GM21360 (cell line): ENCODE results near the gene MRPS34.

Source experiments
- ATAC-seq: cut with Tn5 transposase; IDR thresholded peaks from one replicate; pipeline ENCODE4 v1.9.1; 2021; ENCODE audit warnings: mild to moderate bottlenecking, moderate library complexity; ENCODE audit not compliant: unreplicated experiment

MRPS34 gene

DNA sequence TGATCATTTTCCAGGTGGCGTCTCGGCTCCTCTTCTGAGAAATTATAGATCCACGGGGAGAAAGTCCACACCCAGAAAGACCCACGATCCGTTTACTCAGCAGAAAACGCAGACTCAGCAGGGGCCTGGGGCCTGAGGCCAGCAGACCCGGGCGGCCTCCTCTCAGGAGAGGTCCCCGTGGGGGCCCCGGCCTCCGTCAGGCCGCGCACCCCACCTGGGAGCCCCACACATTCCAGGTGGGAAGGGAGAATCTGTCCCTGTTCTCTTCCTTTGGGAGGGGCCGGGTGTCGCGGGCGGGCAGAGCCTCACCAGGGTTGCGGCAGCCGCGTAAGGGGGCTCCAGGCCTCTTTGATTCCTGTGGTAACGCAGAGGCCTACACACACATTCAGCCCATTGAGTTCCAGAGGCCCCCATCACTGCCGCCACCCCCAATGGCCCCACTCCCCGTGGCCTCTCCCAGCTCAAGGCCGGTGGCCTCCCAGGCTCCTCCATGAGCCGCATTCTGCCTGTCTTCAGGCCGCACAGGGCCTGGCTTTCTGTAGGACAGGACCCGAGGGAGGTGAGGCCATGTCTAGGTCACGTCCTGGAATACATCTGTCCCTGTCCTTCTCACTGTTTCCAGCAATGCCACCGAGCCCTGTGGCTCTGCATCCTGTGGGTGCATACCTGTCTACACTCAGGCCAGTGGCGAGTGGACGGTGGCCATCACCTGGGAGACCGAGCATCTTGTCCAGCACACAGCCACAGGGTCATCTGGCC, 22.2 kb upstream of the MRPS34 start:
- ATAC-seq, result no peak

DNA sequence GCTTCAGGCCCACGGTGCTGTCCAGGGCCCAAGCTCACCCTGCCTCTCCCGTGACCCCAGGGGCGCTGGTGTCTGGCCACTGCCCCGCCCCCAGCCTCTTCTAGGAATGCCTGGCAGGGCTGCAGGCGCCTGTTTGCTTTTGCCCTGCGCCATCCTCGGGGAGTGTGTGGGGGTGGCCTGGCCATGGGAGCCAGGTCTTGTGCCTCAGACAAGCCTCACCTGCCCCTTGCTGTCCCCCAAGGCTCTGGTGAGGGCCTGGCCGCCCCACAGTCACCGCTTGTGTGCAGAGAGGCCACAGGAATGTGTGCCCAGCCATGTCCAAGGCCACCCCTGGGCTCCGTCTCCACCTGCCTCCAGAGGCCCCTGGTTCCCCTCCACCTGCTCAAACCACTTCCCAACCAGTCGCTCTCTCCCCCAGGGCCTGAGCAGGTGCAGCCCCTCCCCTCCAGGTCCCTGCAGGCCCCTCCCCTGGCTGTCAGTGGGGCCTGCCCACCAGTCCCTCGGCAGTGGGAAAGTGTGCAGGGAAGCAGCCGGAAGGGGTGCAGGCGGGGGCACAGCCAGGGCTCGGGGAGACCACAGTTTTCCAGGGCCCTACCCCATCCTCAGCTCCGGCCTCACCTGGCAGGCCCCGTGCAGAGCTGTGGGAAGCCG, 21.4 kb upstream of the MRPS34 start:
- no peak for ATAC-seq

DNA sequence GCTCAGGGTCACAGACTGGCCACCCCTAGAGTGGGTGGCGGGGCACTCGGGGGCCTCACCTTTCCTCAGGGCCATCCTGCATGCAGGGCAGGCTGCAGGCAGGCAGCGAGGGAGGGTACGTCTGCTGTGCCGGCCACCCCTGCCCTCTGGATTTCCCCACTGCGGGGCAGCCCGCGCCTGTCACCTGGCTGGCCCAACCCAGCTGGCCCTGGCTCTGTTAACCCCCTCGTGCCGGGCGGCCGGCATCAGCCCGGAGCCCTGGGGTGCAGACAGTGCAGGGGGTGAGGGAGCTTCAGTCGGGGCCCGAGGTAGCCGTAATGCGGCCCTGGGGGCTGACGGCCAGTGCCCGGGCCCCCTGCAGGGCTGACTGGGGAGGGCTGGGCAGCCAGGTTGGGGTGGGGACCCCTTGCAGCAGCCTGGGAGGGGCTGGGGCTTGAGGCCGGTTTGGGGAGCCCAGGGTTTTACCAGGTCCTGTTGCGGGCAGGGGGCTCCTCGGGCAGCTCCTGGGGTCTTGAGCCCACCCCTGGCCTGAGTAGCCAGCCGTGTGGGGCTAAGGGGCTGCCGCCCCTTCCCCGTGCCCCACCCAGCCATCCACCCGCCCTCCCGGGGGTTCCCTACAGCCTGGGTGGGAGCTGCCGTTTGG, 20.8 kb upstream of the MRPS34 start, which contains the start of gene IGFALS:
Gene IGFALS (minus strand): TSS at position 128 of the 643 bp plus-strand sequence. CDS start 53 bp downstream, at position 75.
- ATAC-seq, result no peak

DNA sequence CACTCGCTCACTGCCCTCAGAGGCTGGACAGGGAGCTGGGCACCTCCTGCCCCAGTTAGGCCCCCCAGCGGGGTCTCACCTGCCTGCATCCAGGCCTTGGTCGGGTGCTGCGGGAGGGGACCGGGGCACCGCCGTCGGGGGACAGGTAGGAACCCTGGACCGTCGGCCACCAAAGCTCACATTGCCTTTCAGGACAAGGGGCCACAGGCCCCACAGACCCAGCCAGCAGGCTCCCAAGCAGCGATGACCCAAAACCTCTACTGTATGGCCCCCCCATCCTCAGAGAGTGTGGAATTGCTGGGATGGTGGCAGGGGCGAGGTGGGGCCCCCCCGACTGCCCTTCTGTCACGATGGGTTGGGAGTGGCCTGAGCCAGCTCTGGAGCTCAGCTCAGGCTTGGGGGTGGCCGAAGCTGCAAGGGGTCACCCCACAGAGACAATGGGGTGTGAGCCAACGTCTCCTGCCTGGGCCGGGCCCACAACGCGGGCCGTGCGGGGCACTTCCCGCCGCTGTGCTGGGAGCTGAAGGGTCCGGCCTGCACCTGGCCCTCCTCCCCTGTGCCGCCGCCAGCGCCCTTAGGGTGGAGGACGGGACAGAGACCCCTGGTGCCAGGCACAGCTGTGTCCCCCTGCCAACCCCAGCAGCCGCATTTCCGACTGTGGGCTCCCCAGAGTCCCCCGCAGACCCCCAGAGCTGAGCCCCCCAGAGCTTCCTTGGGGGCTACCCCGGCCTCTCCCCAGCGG, 20.1 kb upstream of the MRPS34 start:
- no peak for ATAC-seq

DNA sequence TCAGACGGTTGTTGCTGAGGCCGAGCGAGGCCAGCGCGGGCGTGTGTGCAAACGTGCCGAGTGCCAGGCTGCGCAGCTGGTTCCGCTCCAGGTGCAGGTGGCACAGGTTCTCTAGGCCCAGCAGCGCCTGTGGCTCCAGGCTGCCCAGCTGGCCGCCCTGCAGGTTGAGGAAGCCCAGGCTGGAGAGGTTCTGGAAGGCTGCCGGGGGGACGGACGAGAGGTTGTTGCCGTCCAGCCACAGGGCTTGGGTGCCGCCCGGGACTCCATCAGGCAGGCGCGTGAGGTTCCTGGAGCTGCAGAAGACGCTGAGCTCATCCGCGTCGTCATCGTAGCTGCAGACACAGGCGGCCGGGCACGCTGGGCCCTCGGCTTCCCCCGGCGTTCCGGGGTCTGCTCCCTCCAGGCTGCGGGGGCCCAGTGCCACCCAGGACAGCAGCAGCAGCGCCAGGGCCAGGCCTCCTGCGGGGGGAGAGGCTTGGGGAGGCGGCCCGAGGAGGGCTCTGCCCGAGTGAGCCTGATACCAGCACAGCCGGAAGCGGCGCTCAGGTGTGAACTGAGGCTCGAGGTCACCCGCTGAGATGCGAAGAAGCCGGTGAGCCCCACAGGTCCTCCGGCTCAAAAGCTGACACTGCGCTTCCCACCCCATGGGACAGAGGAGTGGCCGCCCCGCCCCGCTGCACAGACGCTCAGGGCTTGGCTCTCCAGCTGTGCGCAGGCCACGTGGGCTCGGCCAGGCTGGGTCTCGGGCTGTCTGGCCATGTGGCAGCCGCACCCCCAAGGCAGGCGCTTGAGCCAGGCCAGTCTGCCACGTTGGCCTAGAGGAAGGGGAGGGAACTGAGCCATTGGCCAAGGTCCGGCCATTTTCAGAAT, 19.2 kb upstream of the MRPS34 start:
- no peak for ATAC-seq

DNA sequence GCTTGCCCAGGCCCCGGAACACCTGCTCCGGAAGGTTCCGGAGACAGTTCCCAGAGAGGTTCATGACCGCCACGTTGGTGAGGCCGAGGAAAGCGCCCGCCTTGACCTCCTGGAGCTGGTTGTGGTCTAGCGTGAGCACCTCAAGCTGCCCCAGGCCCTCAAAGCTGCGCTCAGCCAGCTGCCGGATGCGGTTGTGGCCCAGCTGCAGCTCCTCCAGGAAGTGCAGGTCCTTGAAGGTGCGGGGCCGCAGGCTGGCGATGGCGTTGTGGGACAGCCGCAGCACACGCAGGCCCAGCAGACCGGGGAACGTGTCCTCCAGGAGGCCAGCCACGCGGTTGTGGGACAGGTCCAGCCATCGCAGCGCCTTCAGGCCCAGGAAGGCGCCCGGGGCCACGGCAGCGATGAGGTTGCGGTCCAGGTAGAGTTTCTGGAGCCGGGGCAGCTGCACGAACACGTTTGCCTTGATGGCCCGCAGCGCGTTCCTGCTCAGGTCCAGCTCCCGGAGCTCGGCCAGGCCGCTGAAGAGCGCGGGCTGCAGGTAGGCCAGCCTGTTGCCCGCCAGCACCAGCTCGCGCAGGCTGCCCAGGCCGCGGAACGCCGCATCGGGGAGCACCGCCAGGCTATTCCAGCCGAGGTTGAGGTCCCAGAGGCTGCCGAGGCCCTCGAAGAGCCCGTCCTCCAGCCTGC, 18.5 kb upstream of the MRPS34 start:
- ATAC-seq, result no peak

DNA sequence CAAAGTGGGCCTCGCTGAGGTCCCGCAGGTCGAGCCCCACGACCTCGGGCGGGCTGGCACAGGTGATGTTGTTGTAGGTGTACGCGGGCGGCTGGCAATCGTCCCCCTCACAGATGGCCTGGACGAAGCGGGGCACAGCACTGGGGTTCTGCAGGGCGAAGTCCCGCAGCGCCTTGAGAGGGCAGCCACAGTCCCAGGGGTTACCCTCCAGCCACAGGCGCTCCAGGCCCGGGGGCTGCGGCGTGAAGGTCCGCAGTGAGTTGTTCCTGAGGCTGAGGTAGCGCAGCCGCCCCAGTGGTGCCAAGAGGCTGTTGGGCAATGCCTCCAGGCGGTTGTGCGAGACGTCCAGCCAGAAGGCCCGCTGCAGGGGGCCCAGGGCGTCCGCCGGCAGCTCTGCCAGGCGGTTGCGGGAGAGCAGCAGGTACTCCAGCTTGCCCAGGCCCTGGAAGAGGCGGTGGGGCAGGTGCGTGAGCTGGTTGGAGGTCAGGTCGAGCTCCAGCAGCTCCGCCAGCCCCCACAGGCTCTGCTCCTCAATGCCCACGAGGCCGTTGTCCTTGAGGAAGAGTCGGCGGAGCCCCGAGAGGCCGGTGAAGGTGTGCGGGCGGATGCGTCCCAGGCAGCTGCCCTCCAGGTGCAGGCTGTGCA, 17.8 kb upstream of the MRPS34 start:
- no peak for ATAC-seq

DNA sequence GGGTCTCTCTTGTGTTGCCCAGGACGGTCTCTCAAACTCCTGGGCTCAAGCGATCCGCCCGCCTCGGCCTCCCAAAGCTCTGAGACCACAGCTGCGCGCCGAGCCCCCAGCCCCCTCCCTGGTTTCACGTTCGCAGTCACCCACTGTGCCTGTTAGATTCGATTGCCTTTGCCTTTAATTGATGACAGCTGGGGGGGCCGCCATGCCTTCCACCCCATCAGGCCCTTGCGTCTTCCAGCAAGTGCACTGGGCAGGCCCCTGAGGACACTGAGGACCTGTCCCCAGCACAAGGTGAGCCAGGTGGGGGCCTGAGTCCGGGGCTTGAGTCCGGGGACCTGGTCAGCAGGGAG, 17.3 kb upstream of the MRPS34 start:
- no peak for ATAC-seq

DNA sequence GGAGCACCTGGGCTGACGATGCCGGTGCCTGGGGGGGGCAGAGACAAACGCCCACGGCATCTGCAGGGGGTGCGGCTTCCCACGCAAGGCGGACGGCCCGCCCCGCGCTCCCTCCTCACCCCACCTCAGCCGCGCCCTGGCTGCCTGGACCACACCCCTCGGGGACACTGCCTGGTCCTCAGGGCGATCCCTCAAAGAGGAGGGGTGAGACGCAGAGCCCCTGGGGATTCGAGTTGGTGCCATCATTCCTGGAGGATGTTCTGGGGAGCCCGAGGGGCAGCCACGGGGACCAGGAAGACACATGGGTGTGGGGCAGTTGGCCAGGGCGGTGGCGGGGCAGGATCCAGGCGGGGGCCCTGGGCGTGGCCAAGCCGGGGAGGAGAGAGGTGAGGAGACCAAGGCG, 16.7 kb upstream of the MRPS34 start:
- no peak for ATAC-seq

DNA sequence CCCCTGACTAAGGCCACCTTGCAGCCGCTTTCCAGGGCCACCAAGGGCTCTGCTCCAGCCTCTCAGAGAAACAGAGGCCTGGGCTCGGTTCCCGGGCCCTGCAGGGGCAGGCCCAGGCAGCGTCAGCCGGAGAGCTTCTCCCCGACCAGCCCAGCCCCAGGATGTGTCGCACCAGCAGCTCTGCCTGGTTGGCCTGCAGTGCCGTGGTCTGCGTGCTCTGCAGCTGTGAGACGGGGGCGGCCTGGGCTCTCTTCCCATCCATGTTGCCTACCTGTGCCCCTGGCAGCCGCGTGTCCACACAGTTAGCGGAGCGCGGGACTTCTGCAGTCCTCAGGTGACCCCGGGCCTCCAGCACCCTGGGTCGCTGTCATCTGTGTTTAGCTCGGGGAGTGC, 15.8 kb upstream of the MRPS34 start:
- no peak for ATAC-seq

DNA sequence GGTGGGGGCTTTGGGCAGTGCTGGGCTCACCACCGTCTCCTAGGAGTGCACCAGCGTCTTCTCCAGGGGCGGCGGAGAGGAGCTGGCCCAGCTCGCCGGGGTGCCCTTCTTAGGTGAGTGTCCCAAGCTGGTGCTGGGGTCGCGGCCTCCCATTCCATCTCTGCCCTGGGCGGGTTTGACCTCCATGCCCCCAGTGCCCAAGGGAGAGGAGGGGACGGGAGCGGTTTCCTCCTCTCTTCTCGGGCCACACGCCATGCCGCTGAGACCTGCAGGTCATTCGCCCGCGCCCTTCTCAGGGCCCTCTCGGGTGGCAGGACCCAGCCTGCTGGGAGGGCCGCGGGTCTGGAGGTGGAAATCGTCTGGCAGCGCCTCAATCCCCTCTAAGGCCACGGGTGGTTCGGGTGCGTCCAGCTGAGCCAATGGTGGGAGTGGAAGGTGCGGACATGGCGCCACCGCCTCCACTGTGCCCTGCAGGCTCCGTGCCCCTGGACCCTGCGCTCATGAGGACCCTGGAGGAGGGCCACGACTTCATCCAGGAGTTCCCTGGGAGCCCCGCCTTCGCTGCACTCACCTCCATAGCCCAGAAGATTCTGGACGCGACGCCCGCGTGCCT, 15.3 kb upstream of the MRPS34 start:
- ATAC-seq, result no peak

DNA sequence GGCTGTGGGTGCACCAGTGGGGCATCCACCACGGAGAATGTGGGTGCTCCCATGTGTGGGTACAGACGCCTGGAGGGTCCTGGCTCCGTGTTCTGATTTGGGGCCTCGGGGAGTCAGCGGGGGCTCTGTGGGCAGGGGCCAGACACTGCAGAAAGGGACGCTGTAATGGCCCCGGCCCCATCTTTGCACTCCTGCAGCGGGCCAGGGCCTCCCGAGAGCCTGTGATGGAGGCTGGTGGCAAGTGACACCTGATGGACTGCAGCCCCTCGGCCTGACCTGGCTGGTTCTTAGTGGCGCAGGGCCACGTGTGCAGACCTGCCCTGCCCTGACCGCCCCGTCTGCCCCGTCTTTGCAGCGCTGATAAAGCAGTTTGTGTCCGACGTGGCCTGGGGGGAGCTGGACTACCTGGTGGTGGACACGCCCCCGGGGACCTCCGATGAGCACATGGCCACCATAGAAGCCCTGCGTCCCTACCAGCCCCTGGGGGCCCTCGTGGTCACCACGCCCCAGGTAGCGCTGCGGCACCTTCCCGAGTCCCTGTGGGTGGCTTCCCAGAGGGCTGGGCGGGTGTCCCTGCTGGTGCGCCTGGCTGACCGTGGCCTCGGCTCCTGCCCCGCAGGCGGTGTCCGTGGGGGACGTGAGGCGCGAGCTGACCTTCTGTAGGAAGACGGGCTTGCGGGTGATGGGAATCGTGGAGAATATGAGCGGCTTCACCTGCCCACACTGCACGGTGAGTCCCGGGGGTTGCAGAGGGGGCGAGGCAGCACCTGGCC, 14.6 kb upstream of the MRPS34 start:
- ATAC-seq, result no peak

DNA sequence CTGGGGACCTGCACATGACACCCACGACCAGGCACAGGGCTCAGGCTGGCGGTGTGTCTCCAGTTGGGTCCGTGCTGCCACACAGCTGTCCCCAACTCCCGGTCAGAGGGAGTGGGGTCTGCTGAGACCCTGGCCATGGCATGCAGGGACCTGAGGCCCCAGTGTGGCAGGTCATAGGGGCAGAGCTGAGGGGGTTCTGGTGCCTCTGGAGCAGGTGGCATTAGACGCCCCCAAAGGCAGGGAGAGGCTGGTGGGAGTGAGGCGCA, 14.1 kb upstream of the MRPS34 start:
- ATAC-seq, result no peak

DNA sequence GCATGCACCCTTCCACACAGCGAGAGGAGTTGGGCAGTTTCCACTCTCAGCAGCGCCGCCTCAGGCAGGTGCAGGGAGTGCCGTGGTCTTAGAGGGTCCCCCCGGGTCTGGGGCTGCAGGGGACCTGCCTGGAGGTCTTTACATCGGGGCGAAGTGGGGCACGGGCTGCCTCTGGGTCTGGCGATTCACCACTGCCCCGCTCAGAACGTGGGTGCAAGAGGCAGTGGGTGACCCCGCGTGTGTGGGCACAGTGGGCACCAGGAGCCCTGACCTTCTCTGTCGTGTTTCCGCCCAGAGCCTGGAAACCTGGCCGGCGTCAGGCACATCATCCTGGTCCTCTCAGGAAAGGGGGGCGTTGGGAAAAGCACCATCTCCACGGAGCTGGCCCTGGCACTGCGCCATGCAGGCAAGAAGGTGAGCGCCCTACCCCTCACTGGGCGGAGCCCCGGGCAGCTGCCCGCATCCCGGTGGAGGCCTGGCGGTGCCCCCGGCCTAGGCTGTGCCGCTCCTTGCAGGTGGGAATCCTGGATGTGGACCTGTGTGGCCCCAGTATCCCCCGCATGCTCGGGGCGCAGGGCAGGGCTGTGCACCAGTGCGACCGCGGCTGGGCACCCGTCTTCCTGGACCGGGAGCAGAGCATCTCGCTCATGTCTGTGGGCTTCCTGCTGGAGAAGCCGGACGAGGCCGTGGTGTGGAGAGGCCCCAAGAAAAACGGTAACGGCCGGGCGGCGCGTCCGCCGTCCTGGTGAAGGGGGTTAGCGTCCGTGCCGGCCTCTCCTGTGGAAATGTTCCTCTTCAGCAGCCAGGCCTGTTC, 13.5 kb upstream of the MRPS34 start:
- ATAC-seq, result no peak

DNA sequence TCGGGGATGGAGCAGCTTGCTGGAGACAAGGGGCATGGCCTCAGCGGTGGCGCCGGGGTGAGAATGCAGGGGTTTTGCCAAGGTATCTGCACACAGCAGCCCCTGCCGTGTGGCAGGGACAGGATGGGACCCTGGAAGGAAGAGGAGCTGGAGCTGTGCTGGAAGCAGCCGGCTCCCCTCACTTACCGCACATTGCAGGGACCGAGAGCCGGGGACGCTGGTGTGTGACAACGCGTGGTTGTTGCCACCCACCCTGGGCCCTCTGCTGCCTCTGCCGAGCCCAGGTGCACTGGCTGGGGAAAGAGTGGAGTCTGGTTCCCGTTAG, 12.9 kb upstream of the MRPS34 start:
- ATAC-seq, result no peak

DNA sequence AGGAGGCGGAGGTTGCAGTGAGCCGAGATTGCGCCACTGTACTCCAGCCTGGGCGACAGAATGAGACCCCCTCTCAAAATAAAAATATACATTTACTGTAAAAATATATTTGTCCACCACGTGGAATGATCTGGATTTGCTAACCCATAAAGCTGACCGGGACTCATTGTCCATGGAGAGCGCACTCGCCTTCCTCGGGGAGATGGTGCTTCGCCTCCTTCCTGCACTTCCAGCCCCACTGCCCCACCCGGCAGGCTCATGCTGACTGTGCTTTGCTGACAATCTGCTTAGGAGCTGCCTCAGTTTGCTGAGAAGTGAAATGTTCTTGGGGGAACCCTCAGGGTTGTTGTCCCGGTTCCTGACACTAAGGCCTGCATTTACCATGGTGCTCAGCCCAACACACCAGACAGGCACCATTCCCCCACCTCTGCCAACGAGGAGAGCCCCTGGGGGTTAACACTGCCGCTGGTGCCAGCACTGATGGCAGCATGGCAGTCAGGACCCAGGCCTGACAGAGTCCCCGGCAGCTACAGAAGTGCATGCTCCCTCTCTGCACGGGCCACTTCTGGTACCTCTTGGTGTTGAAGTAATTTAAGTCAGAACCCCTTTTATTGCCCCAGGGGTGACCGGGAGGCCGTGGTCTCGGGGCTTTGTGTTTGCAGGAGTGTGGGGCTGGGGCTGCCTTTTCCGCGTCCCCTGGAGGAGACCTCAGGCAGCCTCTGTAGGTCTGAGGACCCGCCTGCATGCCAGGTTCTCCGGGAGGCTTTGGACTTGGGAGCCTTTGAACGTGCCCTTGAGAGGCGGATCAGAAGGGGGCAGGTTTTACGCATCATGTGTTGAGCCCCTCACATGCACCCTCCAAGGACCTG, 12.3 kb upstream of the MRPS34 start:
- ATAC-seq, result no peak
